Osteoblast (primary cell): ENCODE results near the gene FALEC. TPM values are rescaled to one million over a fixed set of nuclear protein-coding genes. Genes with fewer than 3 reads are reported as not detected.
A peak's percentile ranks its signal among the peaks of the same experiment; 100 is the strongest.

Source experiments
- DNase-seq: peaks from one replicate; pipeline ENCODE4 v3.0.0; 2011; ENCODE audit warnings: low spot score, mixed read lengths; ENCODE audit not compliant: insufficient read length; ENCODE audit errors: missing footprints
- H2AFZ ChIP-seq: 2 replicates; pipeline ENCODE4 v1.6.0; 2011; ENCODE audit warnings: mild to moderate bottlenecking, low read length
- H3K27ac ChIP-seq: 2 replicates; pipeline ENCODE4 v1.5.1; 2011; ENCODE audit warnings: mild to moderate bottlenecking, low read depth, low read length, moderate library complexity
- H3K27me3 ChIP-seq: 2 replicates; pipeline ENCODE4 v1.6.0; 2012; ENCODE audit warnings: mild to moderate bottlenecking, control low read depth, inconsistent platforms, low read length, moderate library complexity; ENCODE audit not compliant: insufficient read depth
- H3K36me3 ChIP-seq: 2 replicates; pipeline ENCODE4 v1.5.1; 2011; ENCODE audit warnings: mild to moderate bottlenecking, low read length, control low read depth, moderate library complexity; ENCODE audit not compliant: insufficient read depth
- H3K4me1 ChIP-seq: 2 replicates; pipeline ENCODE4 v1.5.1; 2011; ENCODE audit warnings: mild to moderate bottlenecking, low read length, control low read depth, moderate library complexity; ENCODE audit not compliant: insufficient read depth
- H3K4me2 ChIP-seq: 2 replicates; pipeline ENCODE4 v1.6.0; 2011; ENCODE audit warnings: mild to moderate bottlenecking, low read length; ENCODE audit not compliant: insufficient read depth
- H3K4me3 ChIP-seq: fragments of 200-600 bp; sonication (generic); 3 replicates; pipeline ENCODE4 v1.5.1; 2012; ENCODE audit warnings: mild to moderate bottlenecking, low read length, inconsistent platforms; ENCODE audit not compliant: insufficient read depth
- H3K79me2 ChIP-seq: 2 replicates; pipeline ENCODE4 v1.6.0; 2012; ENCODE audit warnings: mild to moderate bottlenecking, low read length, control low read depth, inconsistent platforms; ENCODE audit not compliant: insufficient read depth
- H3K9me3 ChIP-seq: 2 replicates; pipeline ENCODE4 v1.5.1; 2011; ENCODE audit warnings: low read depth, low read length, control low read depth
- H4K20me1 ChIP-seq: 2 replicates; pipeline ENCODE4 v1.6.0; 2012; ENCODE audit warnings: mild to moderate bottlenecking, low read length, control low read depth; ENCODE audit not compliant: insufficient read depth
- total RNA-seq: library from RNA; depleted of rRNA; stranded (reverse); fragments of >200 nt; gene quantifications from 2 replicates; pipeline ENCODE4 v1.2.3, GENCODE V29; 2012
- TF ChIP-seq, protein P1 (sequence below): IDR thresholded peaks from 2 replicates; pipeline ENCODE4 v1.5.1; 2011; ENCODE audit warnings: mild to moderate bottlenecking, low read depth, low read length, moderate library complexity; ENCODE audit errors: extremely low read depth

The FALEC gene
- total RNA-seq, 1 donor: 0.36 TPM

DNA sequence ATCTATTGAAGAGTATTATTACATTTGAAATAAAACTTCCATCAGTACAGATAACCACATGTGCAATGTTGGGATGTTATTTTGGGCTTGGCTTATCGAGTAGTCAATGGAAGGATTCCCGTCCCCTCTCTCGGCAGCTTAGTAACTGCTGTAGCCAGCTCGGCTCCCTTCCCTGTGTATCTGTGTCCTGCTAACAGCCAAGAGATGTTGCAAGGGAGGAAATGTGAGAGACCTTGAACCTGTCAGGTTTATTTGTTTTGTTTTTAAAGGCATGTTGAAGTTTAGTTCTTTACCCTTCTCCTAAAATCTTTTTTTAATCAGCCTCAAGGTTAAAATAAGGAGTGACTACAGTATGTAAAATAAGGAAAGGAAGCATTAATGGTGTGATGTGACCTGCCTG, 41.9 kb upstream of the FALEC start:
- Histone ChIP-seq H3K4me3 (no peak overlapping the region), H3K4me2 (no peak overlapping the region), H3K79me2 (no peaks in the 10 kb centered on the region), H3K9me3 (no peaks in the 10 kb centered on the region), H3K4me1 (peaks cover 17% of the 10 kb centered on the region), H2AFZ (no peak overlapping the region), H3K27ac (no peak overlapping the region), H3K27me3 (no peaks in the 10 kb centered on the region), H3K36me3 (peaks cover 25% of the 10 kb centered on the region), H4K20me1 (peaks cover 4% of the 10 kb centered on the region)
- TF ChIP-seq, protein P1, sequence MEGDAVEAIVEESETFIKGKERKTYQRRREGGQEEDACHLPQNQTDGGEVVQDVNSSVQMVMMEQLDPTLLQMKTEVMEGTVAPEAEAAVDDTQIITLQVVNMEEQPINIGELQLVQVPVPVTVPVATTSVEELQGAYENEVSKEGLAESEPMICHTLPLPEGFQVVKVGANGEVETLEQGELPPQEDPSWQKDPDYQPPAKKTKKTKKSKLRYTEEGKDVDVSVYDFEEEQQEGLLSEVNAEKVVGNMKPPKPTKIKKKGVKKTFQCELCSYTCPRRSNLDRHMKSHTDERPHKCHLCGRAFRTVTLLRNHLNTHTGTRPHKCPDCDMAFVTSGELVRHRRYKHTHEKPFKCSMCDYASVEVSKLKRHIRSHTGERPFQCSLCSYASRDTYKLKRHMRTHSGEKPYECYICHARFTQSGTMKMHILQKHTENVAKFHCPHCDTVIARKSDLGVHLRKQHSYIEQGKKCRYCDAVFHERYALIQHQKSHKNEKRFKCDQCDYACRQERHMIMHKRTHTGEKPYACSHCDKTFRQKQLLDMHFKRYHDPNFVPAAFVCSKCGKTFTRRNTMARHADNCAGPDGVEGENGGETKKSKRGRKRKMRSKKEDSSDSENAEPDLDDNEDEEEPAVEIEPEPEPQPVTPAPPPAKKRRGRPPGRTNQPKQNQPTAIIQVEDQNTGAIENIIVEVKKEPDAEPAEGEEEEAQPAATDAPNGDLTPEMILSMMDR: no peak
- no peak for DNase-seq

DNA sequence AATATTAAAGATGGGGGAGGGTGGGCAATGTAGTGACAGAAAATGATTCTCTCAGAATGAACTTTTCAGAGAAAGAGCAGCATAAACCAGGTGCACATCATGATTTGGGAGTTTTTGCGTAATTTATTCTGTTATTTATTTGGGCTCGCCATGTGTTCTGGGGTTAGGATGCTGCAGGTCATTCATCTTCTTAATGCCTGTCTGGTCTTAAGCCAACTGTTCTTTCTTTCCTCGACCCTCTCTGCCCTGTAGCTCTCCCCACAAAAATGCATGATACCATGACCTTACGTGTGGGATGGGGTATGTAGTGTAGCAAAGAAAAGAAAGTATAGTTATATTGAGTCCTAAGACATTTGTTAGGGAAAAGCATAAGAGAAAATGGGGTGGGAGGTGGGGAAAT, 40.7 kb upstream of the FALEC start:
- peaks cover 4% of the 10 kb centered on the region for H4K20me1 ChIP-seq
- DNase-seq: no peak
- no peak overlapping the region for H2AFZ ChIP-seq
- no peaks in the 10 kb centered on the region for H3K79me2 ChIP-seq
- no peak overlapping the region for H3K4me3 ChIP-seq
- H3K27ac ChIP-seq: no peak overlapping the region
- H3K36me3 ChIP-seq: peaks cover 25% of the 10 kb centered on the region
- no peaks in the 10 kb centered on the region for H3K27me3 ChIP-seq
- H3K9me3 ChIP-seq: no peaks in the 10 kb centered on the region
- TF ChIP-seq, protein P1: no peak
- peaks cover 17% of the 10 kb centered on the region for H3K4me1 ChIP-seq
- H3K4me2 ChIP-seq: no peak overlapping the region

DNA sequence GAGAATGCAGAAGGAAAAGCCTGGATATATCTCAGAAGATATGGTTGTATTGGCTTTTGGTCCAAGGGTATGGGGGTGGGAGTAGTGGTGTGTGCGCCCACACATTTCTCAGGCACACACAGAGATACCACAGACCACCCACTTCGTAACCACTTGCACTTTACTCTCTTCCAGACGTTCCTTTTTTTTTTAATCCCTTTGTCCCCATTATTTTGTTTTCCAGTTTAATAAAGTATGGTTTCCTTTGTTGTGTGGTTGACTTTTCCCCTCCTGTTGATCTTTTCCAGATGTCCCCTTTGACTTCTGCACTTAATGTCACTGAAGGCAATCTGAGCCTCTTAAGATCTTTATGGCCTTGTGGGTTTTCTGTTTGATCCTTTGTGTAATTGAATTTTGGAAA, 38.8 kb upstream of the FALEC start:
- TF ChIP-seq, protein P1: no peak
- Histone ChIP-seq H3K4me3 (no peak overlapping the region), H2AFZ (no peak overlapping the region), H3K4me1 (peaks cover 17% of the 10 kb centered on the region), H3K9me3 (no peaks in the 10 kb centered on the region), H3K27me3 (no peaks in the 10 kb centered on the region), H4K20me1 (peaks cover 4% of the 10 kb centered on the region), H3K79me2 (no peaks in the 10 kb centered on the region), H3K27ac (no peak overlapping the region), H3K36me3 (peaks cover 13% of the 10 kb centered on the region), H3K4me2 (no peak overlapping the region)
- DNase-seq: no peak

DNA sequence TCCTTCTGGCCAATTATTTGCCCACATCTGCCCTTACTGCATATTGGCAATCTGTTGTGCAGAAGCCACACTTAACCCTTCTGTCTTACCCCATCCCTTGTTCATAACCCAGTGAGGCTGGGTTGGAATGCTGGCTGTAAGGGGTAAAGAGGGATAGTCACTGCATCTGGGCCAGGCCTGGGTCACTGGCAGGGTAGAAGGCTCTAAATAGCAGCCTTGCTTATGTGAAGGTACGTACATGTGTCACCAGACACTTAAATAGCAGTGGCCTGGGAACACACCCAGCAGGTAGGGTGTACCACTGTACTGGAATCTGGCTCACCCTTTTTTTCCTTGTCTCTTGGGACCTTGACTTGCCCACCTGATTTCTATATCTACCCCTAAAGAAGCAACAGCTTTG, 38.2 kb upstream of the FALEC start:
- Histone ChIP-seq H4K20me1 (peaks cover 4% of the 10 kb centered on the region), H2AFZ (no peak overlapping the region), H3K4me2 (peak overlapping the region; percentile 8), H3K27ac (peak overlapping the region; percentile 15), H3K27me3 (no peaks in the 10 kb centered on the region), H3K79me2 (no peaks in the 10 kb centered on the region), H3K4me3 (no peak overlapping the region), H3K36me3 (peaks cover 7% of the 10 kb centered on the region), H3K4me1 (peaks cover 17% of the 10 kb centered on the region), H3K9me3 (no peaks in the 10 kb centered on the region)
- DNase-seq: no peak
- TF ChIP-seq, protein P1: no peak
